SK-N-SH treated with all-trans-retinoic acid at 6 μM for 48 hours (cell line): ENCODE measurements around the gene FNDC3B.

ENCODE experiments used
- ATAC-seq: fragments of 200-7000 bp; cut with Tn5 transposase; 3 replicates; pipeline ENCODE4 v1.9.1; 2020; ENCODE audit warnings: mild to moderate bottlenecking, moderate library complexity
- CSDC2 ChIP-seq: fragments of 250-450 bp; sonication (Bioruptor Pico); IDR thresholded peaks from 2 replicates; pipeline ENCODE4 v1.5.0; 2020; ENCODE audit warnings: mild to moderate bottlenecking, moderate library complexity
- ESRRG ChIP-seq: fragments of 250-450 bp; sonication (Bioruptor Pico); IDR thresholded peaks from 2 replicates; pipeline ENCODE4 v1.6.1; 2021; ENCODE audit warnings: mild to moderate bottlenecking
- GLIS3 ChIP-seq: fragments of 250-450 bp; sonication (Bioruptor Pico); IDR thresholded peaks from 2 replicates; pipeline ENCODE4 v1.5.0; 2020; ENCODE audit warnings: mild to moderate bottlenecking, moderate library complexity
- ISL1 ChIP-seq: fragments of 250-450 bp; sonication (Bioruptor Pico); IDR thresholded peaks from 2 replicates; pipeline ENCODE4 v2.1.2; 2022; ENCODE audit warnings: mild to moderate bottlenecking, moderate library complexity
- OSR1 ChIP-seq: fragments of 250-450 bp; sonication (Bioruptor Pico); IDR thresholded peaks from 2 replicates; pipeline ENCODE4 v1.8.0; 2022; ENCODE audit warnings: moderate library complexity, mild to moderate bottlenecking, inconsistent platforms
- POU6F1 ChIP-seq: fragments of 250-450 bp; sonication (Bioruptor Pico); IDR thresholded peaks from 2 replicates; pipeline ENCODE4 v1.8.0; 2021; ENCODE audit warnings: low read depth, mild to moderate bottlenecking, moderate library complexity, borderline replicate concordance
- PPARA ChIP-seq: fragments of 250-450 bp; sonication (Bioruptor Pico); IDR thresholded peaks from 2 replicates; pipeline ENCODE4 v1.5.0; 2020; ENCODE audit warnings: mild to moderate bottlenecking, borderline replicate concordance
- RARB ChIP-seq: fragments of 250-450 bp; sonication (Bioruptor Pico); IDR thresholded peaks from 2 replicates; pipeline ENCODE4 v1.8.0; 2021; ENCODE audit warnings: mild to moderate bottlenecking, moderate library complexity
- SNAI2 ChIP-seq: fragments of 250-450 bp; sonication (Bioruptor Pico); IDR thresholded peaks from 2 replicates; pipeline ENCODE4 v1.5.0; 2020; ENCODE audit warnings: mild to moderate bottlenecking, moderate library complexity
- TCF4 ChIP-seq: fragments of 250-450 bp; sonication (Bioruptor Pico); IDR thresholded peaks from 2 replicates; pipeline ENCODE4 v1.8.0; 2021; ENCODE audit warnings: mild to moderate bottlenecking, moderate library complexity, borderline replicate concordance
- TOX ChIP-seq: fragments of 250-450 bp; sonication (Bioruptor Pico); IDR thresholded peaks from 2 replicates; pipeline ENCODE4 v1.8.0; 2021; ENCODE audit warnings: mild to moderate bottlenecking, moderate library complexity, borderline replicate concordance
- ZFP3 ChIP-seq: fragments of 250-450 bp; sonication (Bioruptor Pico); IDR thresholded peaks from 2 replicates; pipeline ENCODE4 v1.5.0; 2020; ENCODE audit warnings: mild to moderate bottlenecking, moderate library complexity
- TF ChIP-seq, protein P1 (sequence below): fragments of 250-450 bp; sonication (Bioruptor Pico); IDR thresholded peaks from 2 replicates; pipeline ENCODE4 v1.5.0; 2020; ENCODE audit warnings: mild to moderate bottlenecking, moderate library complexity
- TF ChIP-seq, protein P2 (sequence below): fragments of 250-450 bp; sonication (Bioruptor Pico); IDR thresholded peaks from 2 replicates; pipeline ENCODE4 v1.8.0; 2020; ENCODE audit warnings: mild to moderate bottlenecking, moderate library complexity, borderline replicate concordance
- TF ChIP-seq, protein P3 (sequence below): fragments of 250-450 bp; sonication (Bioruptor Pico); IDR thresholded peaks from 2 replicates; pipeline ENCODE4 v1.5.1; 2020; ENCODE audit warnings: low read depth, mild to moderate bottlenecking, moderate library complexity
- TF ChIP-seq, protein P4 (sequence below): fragments of 250-450 bp; sonication (Bioruptor Pico); IDR thresholded peaks from 2 replicates; pipeline ENCODE4 v1.5.1; 2021; ENCODE audit warnings: mild to moderate bottlenecking, moderate library complexity

Gene FNDC3B

DNA sequence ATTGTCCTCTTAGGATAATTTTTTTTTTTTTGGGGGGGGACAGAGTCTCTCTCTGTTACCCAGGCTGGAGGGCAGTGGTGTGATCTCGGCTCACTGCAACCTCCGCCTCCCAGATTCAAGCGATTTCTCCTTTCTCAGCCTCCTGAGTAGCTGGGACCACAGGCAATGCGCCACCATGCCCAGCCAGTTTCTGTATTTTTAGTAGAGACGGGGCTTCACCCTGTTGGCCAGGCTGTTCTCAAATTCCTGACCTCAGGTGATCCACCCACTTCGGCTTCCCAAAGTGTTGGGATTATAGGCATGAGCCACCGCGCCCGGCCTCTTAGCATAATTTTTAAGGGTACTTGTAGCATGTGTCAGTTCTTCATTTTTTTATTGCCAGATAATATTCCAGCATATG is 122.6 kb downstream of the FNDC3B start (continued):
- TF ChIP-seq, protein P1, sequence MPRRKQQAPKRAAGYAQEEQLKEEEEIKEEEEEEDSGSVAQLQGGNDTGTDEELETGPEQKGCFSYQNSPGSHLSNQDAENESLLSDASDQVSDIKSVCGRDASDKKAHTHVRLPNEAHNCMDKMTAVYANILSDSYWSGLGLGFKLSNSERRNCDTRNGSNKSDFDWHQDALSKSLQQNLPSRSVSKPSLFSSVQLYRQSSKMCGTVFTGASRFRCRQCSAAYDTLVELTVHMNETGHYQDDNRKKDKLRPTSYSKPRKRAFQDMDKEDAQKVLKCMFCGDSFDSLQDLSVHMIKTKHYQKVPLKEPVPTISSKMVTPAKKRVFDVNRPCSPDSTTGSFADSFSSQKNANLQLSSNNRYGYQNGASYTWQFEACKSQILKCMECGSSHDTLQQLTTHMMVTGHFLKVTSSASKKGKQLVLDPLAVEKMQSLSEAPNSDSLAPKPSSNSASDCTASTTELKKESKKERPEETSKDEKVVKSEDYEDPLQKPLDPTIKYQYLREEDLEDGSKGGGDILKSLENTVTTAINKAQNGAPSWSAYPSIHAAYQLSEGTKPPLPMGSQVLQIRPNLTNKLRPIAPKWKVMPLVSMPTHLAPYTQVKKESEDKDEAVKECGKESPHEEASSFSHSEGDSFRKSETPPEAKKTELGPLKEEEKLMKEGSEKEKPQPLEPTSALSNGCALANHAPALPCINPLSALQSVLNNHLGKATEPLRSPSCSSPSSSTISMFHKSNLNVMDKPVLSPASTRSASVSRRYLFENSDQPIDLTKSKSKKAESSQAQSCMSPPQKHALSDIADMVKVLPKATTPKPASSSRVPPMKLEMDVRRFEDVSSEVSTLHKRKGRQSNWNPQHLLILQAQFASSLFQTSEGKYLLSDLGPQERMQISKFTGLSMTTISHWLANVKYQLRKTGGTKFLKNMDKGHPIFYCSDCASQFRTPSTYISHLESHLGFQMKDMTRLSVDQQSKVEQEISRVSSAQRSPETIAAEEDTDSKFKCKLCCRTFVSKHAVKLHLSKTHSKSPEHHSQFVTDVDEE (CRISPR knock-in tag) = no peak
- TF ChIP-seq, protein P2, sequence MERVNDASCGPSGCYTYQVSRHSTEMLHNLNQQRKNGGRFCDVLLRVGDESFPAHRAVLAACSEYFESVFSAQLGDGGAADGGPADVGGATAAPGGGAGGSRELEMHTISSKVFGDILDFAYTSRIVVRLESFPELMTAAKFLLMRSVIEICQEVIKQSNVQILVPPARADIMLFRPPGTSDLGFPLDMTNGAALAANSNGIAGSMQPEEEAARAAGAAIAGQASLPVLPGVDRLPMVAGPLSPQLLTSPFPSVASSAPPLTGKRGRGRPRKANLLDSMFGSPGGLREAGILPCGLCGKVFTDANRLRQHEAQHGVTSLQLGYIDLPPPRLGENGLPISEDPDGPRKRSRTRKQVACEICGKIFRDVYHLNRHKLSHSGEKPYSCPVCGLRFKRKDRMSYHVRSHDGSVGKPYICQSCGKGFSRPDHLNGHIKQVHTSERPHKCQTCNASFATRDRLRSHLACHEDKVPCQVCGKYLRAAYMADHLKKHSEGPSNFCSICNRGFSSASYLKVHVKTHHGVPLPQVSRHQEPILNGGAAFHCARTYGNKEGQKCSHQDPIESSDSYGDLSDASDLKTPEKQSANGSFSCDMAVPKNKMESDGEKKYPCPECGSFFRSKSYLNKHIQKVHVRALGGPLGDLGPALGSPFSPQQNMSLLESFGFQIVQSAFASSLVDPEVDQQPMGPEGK (CRISPR knock-in tag) = no peak
- TF ChIP-seq CSDC2 (CRISPR knock-in tag) = no peak
- TF ChIP-seq, protein P3, sequence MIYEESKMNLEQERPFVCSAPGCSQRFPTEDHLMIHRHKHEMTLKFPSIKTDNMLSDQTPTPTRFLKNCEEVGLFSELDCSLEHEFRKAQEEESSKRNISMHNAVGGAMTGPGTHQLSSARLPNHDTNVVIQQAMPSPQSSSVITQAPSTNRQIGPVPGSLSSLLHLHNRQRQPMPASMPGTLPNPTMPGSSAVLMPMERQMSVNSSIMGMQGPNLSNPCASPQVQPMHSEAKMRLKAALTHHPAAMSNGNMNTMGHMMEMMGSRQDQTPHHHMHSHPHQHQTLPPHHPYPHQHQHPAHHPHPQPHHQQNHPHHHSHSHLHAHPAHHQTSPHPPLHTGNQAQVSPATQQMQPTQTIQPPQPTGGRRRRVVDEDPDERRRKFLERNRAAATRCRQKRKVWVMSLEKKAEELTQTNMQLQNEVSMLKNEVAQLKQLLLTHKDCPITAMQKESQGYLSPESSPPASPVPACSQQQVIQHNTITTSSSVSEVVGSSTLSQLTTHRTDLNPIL = no peak
- TF ChIP-seq SNAI2 (CRISPR knock-in tag) = no peak
- TF ChIP-seq TOX (CRISPR knock-in tag) = no peak
- no peak for TF ChIP-seq GLIS3 (CRISPR knock-in tag)
- TF ChIP-seq PPARA = no peak

GRCh38 chr3:172163320-172163719 is 123.9 kb downstream of the FNDC3B start:
- no peak for ATAC-seq
- TF ChIP-seq ZFP3 (CRISPR knock-in tag) (no peak), ESRRG (no peak), TCF4 (CRISPR knock-in tag) (no peak)
- TF ChIP-seq, protein P3 = no peak
- TF ChIP-seq, protein P2 (CRISPR knock-in tag) = no peak

DNA sequence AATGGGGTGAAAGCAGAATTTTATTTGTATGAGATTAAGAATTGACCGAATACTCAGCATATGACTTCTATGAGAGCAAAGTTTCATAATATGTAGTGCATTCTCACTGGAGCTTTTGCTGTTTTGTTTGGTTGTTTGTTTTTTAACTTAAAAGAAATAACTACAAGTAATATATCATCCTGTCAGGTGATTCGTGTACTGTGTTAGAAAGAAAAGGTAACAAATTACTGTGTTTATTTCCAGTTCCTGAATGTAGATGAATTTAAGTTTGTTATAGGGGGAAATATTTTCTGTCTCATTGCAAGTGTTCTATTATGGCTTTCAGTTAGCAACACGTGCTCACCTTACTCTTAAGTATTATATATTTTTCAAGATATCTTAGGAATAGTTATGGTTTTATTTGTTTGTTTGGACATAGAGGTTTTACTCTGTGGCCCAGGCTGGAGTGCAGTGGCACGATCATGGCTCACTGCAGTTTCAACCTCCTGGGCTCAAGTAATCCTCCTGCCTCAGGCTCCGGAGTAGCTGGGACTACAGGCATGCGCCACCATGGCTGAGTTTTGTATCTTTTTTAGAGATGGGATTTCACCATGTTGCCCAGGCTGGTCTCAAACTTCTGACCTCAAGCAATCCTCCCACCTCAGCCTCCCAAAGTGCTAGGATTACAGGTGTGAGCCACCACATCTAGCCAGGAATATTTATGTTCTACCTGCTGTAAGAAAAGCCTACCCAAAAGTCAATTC is 125.4 kb downstream of the FNDC3B start:
- no peak for ATAC-seq
- TF ChIP-seq, protein P4, sequence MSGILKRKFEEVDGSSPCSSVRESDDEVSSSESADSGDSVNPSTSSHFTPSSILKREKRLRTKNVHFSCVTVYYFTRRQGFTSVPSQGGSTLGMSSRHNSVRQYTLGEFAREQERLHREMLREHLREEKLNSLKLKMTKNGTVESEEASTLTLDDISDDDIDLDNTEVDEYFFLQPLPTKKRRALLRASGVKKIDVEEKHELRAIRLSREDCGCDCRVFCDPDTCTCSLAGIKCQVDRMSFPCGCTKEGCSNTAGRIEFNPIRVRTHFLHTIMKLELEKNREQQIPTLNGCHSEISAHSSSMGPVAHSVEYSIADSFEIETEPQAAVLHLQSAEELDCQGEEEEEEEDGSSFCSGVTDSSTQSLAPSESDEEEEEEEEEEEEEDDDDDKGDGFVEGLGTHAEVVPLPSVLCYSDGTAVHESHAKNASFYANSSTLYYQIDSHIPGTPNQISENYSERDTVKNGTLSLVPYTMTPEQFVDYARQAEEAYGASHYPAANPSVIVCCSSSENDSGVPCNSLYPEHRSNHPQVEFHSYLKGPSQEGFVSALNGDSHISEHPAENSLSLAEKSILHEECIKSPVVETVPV (CRISPR knock-in tag) = no peak
- TF ChIP-seq PPARA = no peak
- TF ChIP-seq OSR1 (CRISPR knock-in tag) = no peak
- no peak for TF ChIP-seq TOX (CRISPR knock-in tag)
- no peak for TF ChIP-seq RARB
- no peak for TF ChIP-seq ZFP3 (CRISPR knock-in tag)
- TF ChIP-seq, protein P3 = no peak
- TF ChIP-seq ISL1 (CRISPR knock-in tag) = no peak
- TF ChIP-seq, protein P1 (CRISPR knock-in tag) = no peak
- no peak for TF ChIP-seq POU6F1
- TF ChIP-seq, all 23 proteins: peak for 0
